A549 (cell line): ENCODE data around the gene CAV1. TPM values are rescaled to one million over a fixed set of nuclear protein-coding genes. Genes with fewer than 3 reads are reported as not detected.

ENCODE experiments used
- ATAC-seq, 2 experiments: fragments of 200-7000 bp in 1 of 2; fragments of >200 bp in 1 of 2; cut with Nextera tagmentation in 1 of 2; cut with Tn5 transposase in 1 of 2; 3 replicates each; pipeline versions ENCODE4 v1.8.0 to v1.9.1; 2018 to 2020; ENCODE audit warnings: mild to moderate bottlenecking in 1 of 2, moderate library complexity in 1 of 2
- CTCF ChIA-PET: fragments of 300-600 bp; sonication (Branson Sonifier 250); formaldehyde crosslinking; extraction: SDS; loops from one replicate; lab custom pipeline; 2021; ENCODE audit warnings: antibody characterized with exemption, inconsistent platforms; lab: Yijun Ruan, JAX
- POLR2A ChIA-PET: fragments of 350-600 bp; formaldehyde crosslinking; extraction: SDS; loops from one replicate; lab custom pipeline; 2021; ENCODE audit warnings: antibody characterized with exemption, inconsistent platforms; lab: Yijun Ruan, JAX
- DNase-seq, 2 experiments: peaks; one replicate each; pipeline versions ENCODE4 v3.0.0 to v3.0.0-alpha.2; 2011 to 2016; ENCODE audit warnings: low read depth in 1 of 2, low spot score in 1 of 2
- FAIRE-seq: peaks from 2 replicates; lab custom pipeline; 2011; peaks lifted over from hg19 to GRCh38; lab: Jason Lieb, UNC
- H3K27ac ChIP-seq, 2 experiments: fragments of >200 bp; sonication (Bioruptor Twin); formaldehyde crosslinking; 3 replicates each; pipeline ENCODE4 v1.5.1; 2016 to 2017
- H3K4me1 ChIP-seq: fragments of >200 bp; sonication (Bioruptor Twin); formaldehyde crosslinking; 3 replicates; pipeline ENCODE4 v1.6.1; 2016
- H3K4me2 ChIP-seq: fragments of >200 bp; sonication (Bioruptor Twin); formaldehyde crosslinking; 3 replicates; pipeline ENCODE4 v1.6.1; 2016
- H3K4me3 ChIP-seq: fragments of >200 bp; sonication (Bioruptor Twin); formaldehyde crosslinking; 3 replicates; pipeline ENCODE4 v1.5.1; 2016
- H3K9me3 ChIP-seq: fragments of >200 bp; sonication (Bioruptor Twin); formaldehyde crosslinking; 3 replicates; pipeline ENCODE4 v1.6.1; 2016
- CBX2 ChIP-seq: fragments of 200-600 bp; sonication (generic); IDR thresholded peaks from 2 replicates; pipeline ENCODE4 v1.6.1; 2016; ENCODE audit warnings: low read depth, mild to moderate bottlenecking, borderline replicate concordance
- CHD2 ChIP-seq: fragments of 150-350 bp; IDR thresholded peaks from 2 replicates; pipeline ENCODE4 v1.6.1; 2014; ENCODE audit warnings: low read length; ENCODE audit not compliant: partially characterized antibody
- CHD4 ChIP-seq: fragments of 200-600 bp; sonication (generic); IDR thresholded peaks from 2 replicates; pipeline ENCODE4 v1.6.1; 2016; ENCODE audit warnings: antibody characterized with exemption, mild to moderate bottlenecking, borderline replicate concordance
- CTCF ChIP-seq: fragments of >200 bp; sonication (Bioruptor Twin); formaldehyde crosslinking; IDR thresholded peaks from 3 replicates; pipeline ENCODE4 v1.5.1; 2016
- EHF ChIP-seq: fragments of 250-450 bp; sonication (Bioruptor Pico); IDR thresholded peaks from 2 replicates; pipeline ENCODE4 v1.5.0; 2020; ENCODE audit warnings: mild to moderate bottlenecking
- EHMT2 ChIP-seq: fragments of 200-600 bp; sonication (generic); IDR thresholded peaks from 2 replicates; pipeline ENCODE4 v1.6.1; 2016; ENCODE audit warnings: antibody characterized with exemption, low read depth, mild to moderate bottlenecking, moderate library complexity
- FOSB ChIP-seq: fragments of 250-450 bp; sonication (Bioruptor Pico); IDR thresholded peaks from 2 replicates; pipeline ENCODE4 v1.5.0; 2020; ENCODE audit warnings: mild to moderate bottlenecking, moderate library complexity
- FOSL2 ChIP-seq, 2 experiments: fragments of 450-650 bp in 1 of 2; fragments of >200 bp in 1 of 2; sonication (Bioruptor Twin) in 1 of 2; formaldehyde crosslinking; IDR thresholded peaks; 2 replicates each; pipeline versions ENCODE4 v1.5.0 to v1.6.1; 2016 to 2020; ENCODE audit warnings: mild to moderate bottlenecking in 1 of 2, moderate library complexity in 1 of 2
- HMGXB4 ChIP-seq: fragments of 250-450 bp; sonication (Bioruptor Pico); IDR thresholded peaks from 2 replicates; pipeline ENCODE4 v1.5.0; 2021; ENCODE audit warnings: mild to moderate bottlenecking, moderate library complexity, borderline replicate concordance
- JUN ChIP-seq, 2 experiments: fragments of >200 bp; sonication (Bioruptor Twin); formaldehyde crosslinking; IDR thresholded peaks; 2 replicates in 1 of 2; 3 replicates in 1 of 2; pipeline ENCODE4 v1.6.1; 2016 to 2017
- KDM1A ChIP-seq: fragments of 200-600 bp; sonication (generic); IDR thresholded peaks from 2 replicates; pipeline ENCODE4 v1.6.1; 2016; ENCODE audit warnings: low read depth, mild to moderate bottlenecking
- KDM5A ChIP-seq: fragments of 200-600 bp; sonication (generic); IDR thresholded peaks from 2 replicates; pipeline ENCODE4 v1.6.1; 2016; ENCODE audit warnings: antibody characterized with exemption, mild to moderate bottlenecking
- MAX ChIP-seq: IDR thresholded peaks from 2 replicates; pipeline ENCODE4 v1.6.1; 2012
- MYC ChIP-seq: IDR thresholded peaks from 2 replicates; pipeline ENCODE4 v1.6.1; 2012; ENCODE audit warnings: mild to moderate bottlenecking, inconsistent platforms, low read length, improper control_type of control experiment, borderline replicate concordance
- RARB ChIP-seq: fragments of 250-450 bp; sonication (Bioruptor Pico); IDR thresholded peaks from 2 replicates; pipeline ENCODE4 v1.8.0; 2021; ENCODE audit warnings: mild to moderate bottlenecking, moderate library complexity
- RFX5 ChIP-seq: fragments of 450-650 bp; IDR thresholded peaks from 2 replicates; pipeline ENCODE4 v1.7.1; 2014; ENCODE audit warnings: antibody characterized with exemption, mild to moderate bottlenecking, moderate library complexity
- SREBF2 ChIP-seq: fragments of 450-650 bp; IDR thresholded peaks from 2 replicates; pipeline ENCODE4 v1.6.1; 2014; ENCODE audit warnings: mild to moderate bottlenecking, moderate library complexity
- TFCP2L1 ChIP-seq: fragments of 250-450 bp; sonication (Bioruptor Pico); IDR thresholded peaks from 2 replicates; pipeline ENCODE4 v1.5.0; 2021; ENCODE audit warnings: mild to moderate bottlenecking
- TP53 ChIP-seq: fragments of 250-450 bp; sonication (Bioruptor Pico); IDR thresholded peaks from 2 replicates; pipeline ENCODE4 v1.5.0; 2021; ENCODE audit warnings: mild to moderate bottlenecking, moderate library complexity
- USF2 ChIP-seq: fragments of 450-650 bp; IDR thresholded peaks from 2 replicates; pipeline ENCODE4 v1.6.1; 2014; ENCODE audit warnings: antibody characterized with exemption
- WGBS: methylation state at CpG from one replicate; pipeline ENCODE4 v1.1.6; 2017; ENCODE audit errors: missing lambda C conversion rate; 5-methylcytosine and 5-hydroxymethylcytosine counted together
- polyA plus RNA-seq, 4 experiments: library from polyadenylated mRNA; depleted of rRNA in 3 of 4; stranded (reverse); fragments of >200 nt; fragmentation: RNase III in 1 of 4; extraction: RNeasy Plus Mini Kit Qiagen cat#74134 plus additional on column Dnase treatment in 1 of 4; gene quantifications; 2 replicates in 3 of 4; 3 replicates in 1 of 4; pipeline ENCODE4 v1.2.3, GENCODE V29; 2011 to 2017
- TF ChIP-seq, protein P1 (sequence below): fragments of 150-350 bp; IDR thresholded peaks from 2 replicates; pipeline ENCODE4 v1.6.1; 2014; ENCODE audit warnings: low read depth, mild to moderate bottlenecking, low read length
- TF ChIP-seq, protein P2 (sequence below): fragments of 250-450 bp; sonication (Bioruptor Pico); IDR thresholded peaks from 2 replicates; pipeline ENCODE4 v1.5.0; 2020; ENCODE audit warnings: low read depth, mild to moderate bottlenecking, moderate library complexity

CAV1 gene
- polyA plus RNA-seq, 2 of the 4 experiments (the other 2 are of a cell fraction), result 365 to 493 TPM

DNA sequence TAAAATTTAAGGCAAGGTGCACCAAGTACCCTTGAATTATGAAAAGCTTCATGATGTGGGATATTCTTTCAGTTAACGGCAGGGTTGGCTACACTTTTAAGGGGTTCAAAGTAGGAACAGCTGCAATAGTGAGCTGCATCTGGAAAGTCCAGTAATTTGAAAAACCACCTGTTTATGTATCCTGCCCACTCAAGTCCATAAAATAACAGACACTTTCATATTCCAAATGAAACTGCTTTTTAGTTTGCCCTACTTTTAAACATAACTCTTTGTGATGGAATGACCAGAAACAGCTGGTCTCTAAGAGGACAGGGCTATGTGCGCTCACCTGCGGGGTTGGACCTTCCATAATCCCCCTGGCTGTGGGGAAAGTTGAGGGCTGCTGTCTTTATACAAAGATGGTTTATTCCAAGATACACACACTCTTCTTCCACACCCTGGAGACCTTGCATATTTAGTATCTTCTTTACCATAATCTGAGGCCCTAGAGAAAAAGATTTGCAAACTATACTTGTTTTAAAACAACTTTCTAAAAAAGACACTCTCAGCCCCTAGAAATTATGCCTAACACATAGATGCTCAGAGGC is 7.4 kb downstream of the CAV1 start:
- no peak for DNase-seq
- 91% methylated on average over 3 of the region's 3 CpGs for WGBS
- peaks cover 80% of the 10 kb centered on the region for H3K4me1 ChIP-seq
- no peak for ATAC-seq
- TF ChIP-seq FOSL2 (IDR thresholded peaks at IDR 0.05) (no peak), FOSL2 (CRISPR knock-in tag; IDR thresholded peaks at IDR 0.05) (no peak), FOSB (CRISPR knock-in tag) (no peak), TP53 (CRISPR knock-in tag) (no peak), RFX5 (no peak), HMGXB4 (no peak), CHD2 (no peak), JUN (IDR thresholded peaks at IDR 0.05) (no peak), EHF (no peak), EHMT2 (no peak), SREBF2 (no peak), MYC (no peak), KDM5A (no peak)
- TF ChIP-seq, protein P1, sequence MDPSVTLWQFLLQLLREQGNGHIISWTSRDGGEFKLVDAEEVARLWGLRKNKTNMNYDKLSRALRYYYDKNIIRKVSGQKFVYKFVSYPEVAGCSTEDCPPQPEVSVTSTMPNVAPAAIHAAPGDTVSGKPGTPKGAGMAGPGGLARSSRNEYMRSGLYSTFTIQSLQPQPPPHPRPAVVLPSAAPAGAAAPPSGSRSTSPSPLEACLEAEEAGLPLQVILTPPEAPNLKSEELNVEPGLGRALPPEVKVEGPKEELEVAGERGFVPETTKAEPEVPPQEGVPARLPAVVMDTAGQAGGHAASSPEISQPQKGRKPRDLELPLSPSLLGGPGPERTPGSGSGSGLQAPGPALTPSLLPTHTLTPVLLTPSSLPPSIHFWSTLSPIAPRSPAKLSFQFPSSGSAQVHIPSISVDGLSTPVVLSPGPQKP, result no peak
- TF ChIP-seq, protein P2, sequence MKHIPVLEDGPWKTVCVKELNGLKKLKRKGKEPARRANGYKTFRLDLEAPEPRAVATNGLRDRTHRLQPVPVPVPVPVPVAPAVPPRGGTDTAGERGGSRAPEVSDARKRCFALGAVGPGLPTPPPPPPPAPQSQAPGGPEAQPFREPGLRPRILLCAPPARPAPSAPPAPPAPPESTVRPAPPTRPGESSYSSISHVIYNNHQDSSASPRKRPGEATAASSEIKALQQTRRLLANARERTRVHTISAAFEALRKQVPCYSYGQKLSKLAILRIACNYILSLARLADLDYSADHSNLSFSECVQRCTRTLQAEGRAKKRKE (CRISPR knock-in tag), result no peak
- TF ChIP-seq, all 56 proteins: peak for 0
- FAIRE-seq, result no peak
- H3K4me3 ChIP-seq, result no peak overlapping the region
- ChIA-PET POLR2A (no interaction called here), CTCF (interaction anchor here (1.7 kb wide), 1 partner anchor 57 kb away, joined by 5 read pairs; no protein-coding TSS in a partner anchor)
- no peaks in the 10 kb centered on the region for H3K9me3 ChIP-seq
- H3K4me2 ChIP-seq, result peak overlapping the region; percentile 37; the same call in 2 of the 3 replicates
- peak overlapping the region; percentile 8 to 17; a peak in 1 of 6 replicates for H3K27ac ChIP-seq

GRCh38 chr7:116534790-116535189 is 10.0 kb downstream of the CAV1 start:
- WGBS, result 98% methylated on average over 2 of the region's 2 CpGs
- 0 out of 6 replicates have a peak overlapping the region, but pooled peaks of 1 of the 2 experiments have one; percentile 31 for H3K27ac ChIP-seq
- H3K4me1 ChIP-seq, result peaks cover 71% of the 10 kb centered on the region
- H3K9me3 ChIP-seq, result no peaks in the 10 kb centered on the region
- H3K4me3 ChIP-seq, result no peak overlapping the region
- TF ChIP-seq CBX2 (no peak), EHF (no peak), KDM1A (no peak), CTCF (no peak), MAX (no peak), CHD4 (no peak), USF2 (no peak), RARB (CRISPR knock-in tag) (no peak), TFCP2L1 (CRISPR knock-in tag) (no peak)
- DNase-seq, result no peak
- no peak for FAIRE-seq
- H3K4me2 ChIP-seq, result peak overlapping the region; percentile 9; the same call in 1 of the 3 replicates
- POLR2A ChIA-PET, result no interaction called here
- ATAC-seq, result no peak
- CTCF ChIA-PET, result interaction anchor here (1.3 to 9.9 kb wide), 2 partner anchors 8 to 276 kb away, joined by 7 to 73 read pairs; no protein-coding TSS in a partner anchor
